Keratinocyte (primary cell): ENCODE measurements around the gene TFCP2L1. TPM values are rescaled to one million over a fixed set of nuclear protein-coding genes. Genes with fewer than 3 reads are reported as not detected.

Experiments
- DNase-seq: peaks from one replicate; pipeline ENCODE4 v3.0.0-alpha.2; 2011; ENCODE audit warnings: low read depth, missing footprints, low spot score
- FAIRE-seq: peaks from 2 replicates; lab custom pipeline; 2011; peaks lifted over from hg19 to GRCh38; lab: Jason Lieb, UNC
- H2AFZ ChIP-seq: 2 replicates; pipeline ENCODE4 v1.6.0; 2012; ENCODE audit warnings: low read length, control low read depth, inconsistent platforms; ENCODE audit not compliant: control insufficient read depth
- H3K27ac ChIP-seq: 2 replicates; pipeline ENCODE4 v1.5.1; 2011; ENCODE audit warnings: low read length; ENCODE audit not compliant: control insufficient read depth, insufficient read depth
- H3K27me3 ChIP-seq: 3 replicates; pipeline ENCODE4 v1.6.0; 2011; ENCODE audit warnings: low read length; ENCODE audit not compliant: control insufficient read depth, insufficient read depth; ENCODE audit errors: extremely low read depth
- H3K36me3 ChIP-seq, 2 experiments: 2 replicates in 1 of 2; 3 replicates in 1 of 2; pipeline ENCODE4 v1.5.1; 2011; ENCODE audit warnings: low read length in 2 of 2, mild to moderate bottlenecking in 1 of 2; ENCODE audit not compliant: control insufficient read depth in 2 of 2, insufficient read depth in 2 of 2; ENCODE audit errors: extremely low read depth in 1 of 2
- H3K4me1 ChIP-seq: 3 replicates; pipeline ENCODE4 v1.5.1; 2011; ENCODE audit warnings: low read length; ENCODE audit not compliant: control insufficient read depth, insufficient read depth; ENCODE audit errors: extremely low read depth
- H3K4me2 ChIP-seq: 3 replicates; pipeline ENCODE4 v1.6.0; 2011; ENCODE audit warnings: low read depth, low read length; ENCODE audit not compliant: control insufficient read depth, insufficient read depth; ENCODE audit errors: extremely low read depth
- H3K4me3 ChIP-seq, 3 experiments: fragments of 200-600 bp in 1 of 3; sonication (generic) in 1 of 3; 2 replicates in 2 of 3; 3 replicates in 1 of 3; pipeline ENCODE4 v1.5.1; 2011 to 2016; ENCODE audit warnings: low read length in 3 of 3, mild to moderate bottlenecking in 3 of 3, control low read depth in 2 of 3, inconsistent platforms in 1 of 3, low read depth in 1 of 3, mixed read lengths in 1 of 3, mixed run types in 1 of 3, moderate library complexity in 1 of 3; ENCODE audit not compliant: control insufficient read depth in 2 of 3, insufficient read depth in 2 of 3; ENCODE audit errors: extremely low read depth in 1 of 3
- H3K79me2 ChIP-seq: 2 replicates; pipeline ENCODE4 v1.6.0; 2012; ENCODE audit warnings: low read length; ENCODE audit not compliant: control insufficient read depth, insufficient read depth
- H3K9ac ChIP-seq: 3 replicates; pipeline ENCODE4 v1.6.0; 2011; ENCODE audit warnings: low read length; ENCODE audit not compliant: control insufficient read depth, insufficient read depth; ENCODE audit errors: extremely low read depth
- H3K9me1 ChIP-seq: 3 replicates; pipeline ENCODE4 v1.6.0; 2011; ENCODE audit warnings: low read length; ENCODE audit not compliant: control insufficient read depth, insufficient read depth; ENCODE audit errors: extremely low read depth
- H3K9me3 ChIP-seq: 2 replicates; pipeline ENCODE4 v1.5.1; 2012; ENCODE audit warnings: low read depth, low read length; ENCODE audit not compliant: control insufficient read depth
- H4K20me1 ChIP-seq: 3 replicates; pipeline ENCODE4 v1.6.0; 2011; ENCODE audit warnings: low read length; ENCODE audit not compliant: control insufficient read depth, insufficient read depth; ENCODE audit errors: extremely low read depth
- EZH2 ChIP-seq: IDR thresholded peaks from one replicate; pipeline ENCODE4 v1.6.1; 2012; ENCODE audit warnings: inconsistent platforms, mild to moderate bottlenecking, low read length, moderate library complexity
- dilution Hi-C: fragments of 300-500 bp; cut with MboI; formaldehyde crosslinking; loops from one replicate; pipeline ENCODE4 v1.7.0; 2020; ENCODE audit warnings: low sequenced_read_pairs; ENCODE audit not compliant: extremely low pct_ligation_motif_present
- polyA plus RNA-seq, 5 experiments: library from polyadenylated mRNA; depleted of rRNA in 3 of 5; stranded (reverse) in 3 of 5; stranded (forward) in 1 of 5; unstranded in 1 of 5; fragments of >200 nt; gene quantifications; 1 replicate in 1 of 5; 2 replicates in 3 of 5; 3 replicates in 1 of 5; pipeline versions ENCODE4 v1.2.1 to v1.2.3, GENCODE V29; 2011 to 2012; ENCODE audit warnings: missing spikeins in 2 of 5, low read depth in 1 of 5, low replicate concordance in 1 of 5
- TF ChIP-seq, protein P1 (sequence below), 3 experiments: IDR thresholded peaks in 1 of 3; conservative IDR thresholded peaks in 1 of 3; optimal IDR thresholded peaks in 1 of 3; 2 replicates in 2 of 3; 3 replicates in 1 of 3; pipeline versions ENCODE3 to v1.5.1; 2011; ENCODE audit warnings: low read length in 3 of 3, mild to moderate bottlenecking in 3 of 3, moderate library complexity in 2 of 3, control low read depth in 1 of 3, inconsistent platforms in 1 of 3; ENCODE audit not compliant: insufficient read depth in 2 of 3; ENCODE audit errors: extremely low read depth in 1 of 3

The TFCP2L1 gene
- polyA plus RNA-seq, 1 donor (not counting 4 experiments of a cell fraction or from before 2014, with no cell fraction given), result 29.4 TPM

DNA sequence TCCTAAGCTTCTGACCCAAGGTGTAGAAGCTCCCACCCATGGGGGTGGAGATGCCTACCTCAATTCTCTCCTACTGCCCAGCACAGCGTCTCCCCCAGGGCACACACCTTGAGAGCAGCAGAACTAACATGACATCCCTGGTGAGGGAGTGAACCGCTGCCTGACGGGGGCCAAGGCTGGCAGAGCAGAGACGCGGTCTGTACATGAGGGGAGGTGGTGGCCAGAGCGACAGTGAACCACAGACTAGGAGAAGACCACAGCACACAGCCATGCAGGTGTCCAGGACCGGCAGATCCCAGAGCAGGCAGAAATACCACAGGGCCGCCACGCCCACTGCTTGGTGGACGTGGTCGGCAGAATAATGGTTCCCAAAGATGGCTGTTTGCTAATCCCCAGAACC is 40.4 kb downstream of the TFCP2L1 start:
- Histone ChIP-seq H3K27me3 (no peaks in the 10 kb centered on the region), H3K4me3 (no peak overlapping the region), H3K9ac (no peak overlapping the region), H2AFZ (no peak overlapping the region), H3K9me3 (no peaks in the 10 kb centered on the region), H3K27ac (no peak overlapping the region), H3K9me1 (no peaks in the 10 kb centered on the region), H3K79me2 (peaks cover under 1% of the 10 kb centered on the region), H4K20me1 (peaks cover under 1% of the 10 kb centered on the region), H3K36me3 (peaks cover 27 to 42% of the 10 kb centered on the region in 2 experiments), H3K4me1 (no peaks in the 10 kb centered on the region), H3K4me2 (no peak overlapping the region)
- FAIRE-seq (no peak), DNase-seq (no peak)
- dilution Hi-C loops, result no loop called here
- TF ChIP-seq EZH2, result no peak
- TF ChIP-seq, protein P1, sequence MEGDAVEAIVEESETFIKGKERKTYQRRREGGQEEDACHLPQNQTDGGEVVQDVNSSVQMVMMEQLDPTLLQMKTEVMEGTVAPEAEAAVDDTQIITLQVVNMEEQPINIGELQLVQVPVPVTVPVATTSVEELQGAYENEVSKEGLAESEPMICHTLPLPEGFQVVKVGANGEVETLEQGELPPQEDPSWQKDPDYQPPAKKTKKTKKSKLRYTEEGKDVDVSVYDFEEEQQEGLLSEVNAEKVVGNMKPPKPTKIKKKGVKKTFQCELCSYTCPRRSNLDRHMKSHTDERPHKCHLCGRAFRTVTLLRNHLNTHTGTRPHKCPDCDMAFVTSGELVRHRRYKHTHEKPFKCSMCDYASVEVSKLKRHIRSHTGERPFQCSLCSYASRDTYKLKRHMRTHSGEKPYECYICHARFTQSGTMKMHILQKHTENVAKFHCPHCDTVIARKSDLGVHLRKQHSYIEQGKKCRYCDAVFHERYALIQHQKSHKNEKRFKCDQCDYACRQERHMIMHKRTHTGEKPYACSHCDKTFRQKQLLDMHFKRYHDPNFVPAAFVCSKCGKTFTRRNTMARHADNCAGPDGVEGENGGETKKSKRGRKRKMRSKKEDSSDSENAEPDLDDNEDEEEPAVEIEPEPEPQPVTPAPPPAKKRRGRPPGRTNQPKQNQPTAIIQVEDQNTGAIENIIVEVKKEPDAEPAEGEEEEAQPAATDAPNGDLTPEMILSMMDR (optimal IDR thresholded peaks at IDR 0.05 in 1 of 3, IDR thresholded peaks at IDR 0.05 in 1 of 3, conservative IDR thresholded peaks at IDR 0.05 in 1 of 3; ENCODE audit: extremely low read depth in 1 of 3, insufficient read depth in 2 of 3, low read length in 3 of 3), result no peak

DNA sequence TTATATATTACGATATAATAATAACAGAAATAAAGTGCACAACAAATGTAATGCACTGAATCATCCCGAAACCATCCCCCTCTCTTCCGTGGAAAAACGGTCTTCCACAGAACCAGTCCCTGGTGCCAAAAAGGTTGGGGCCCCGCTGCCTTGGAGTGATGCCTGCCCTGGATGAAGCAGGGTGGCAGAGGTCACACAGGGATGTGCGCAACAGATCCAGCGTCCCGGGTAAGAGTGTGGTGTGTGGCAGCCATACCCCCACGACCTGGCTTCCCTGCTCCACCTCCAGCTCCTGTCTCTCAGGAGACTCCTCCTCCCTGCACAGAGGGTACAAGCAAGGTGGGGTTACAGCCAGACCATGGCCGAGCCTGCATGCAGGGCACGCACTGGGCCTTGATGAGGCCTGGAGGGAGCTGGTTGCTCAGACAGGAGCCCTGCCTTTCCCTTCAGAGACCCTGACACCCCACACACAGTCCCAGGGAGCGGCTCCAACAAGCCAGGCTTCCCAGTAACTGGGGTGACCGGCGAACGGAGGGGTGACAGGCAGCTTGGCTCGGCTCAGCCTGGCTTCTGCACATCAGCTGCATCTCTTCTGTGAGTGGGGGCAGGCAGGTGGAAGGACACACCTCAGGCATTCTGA is 41.1 kb downstream of the TFCP2L1 start:
- Histone ChIP-seq H3K36me3 (peaks cover 29 to 44% of the 10 kb centered on the region in 2 experiments), H3K79me2 (no peaks in the 10 kb centered on the region), H3K9me1 (no peaks in the 10 kb centered on the region), H3K27ac (no peak overlapping the region), H3K4me1 (no peaks in the 10 kb centered on the region), H3K4me2 (no peak overlapping the region), H3K4me3 (no peak overlapping the region), H3K9ac (no peak overlapping the region), H2AFZ (no peak overlapping the region), H4K20me1 (no peaks in the 10 kb centered on the region), H3K9me3 (no peaks in the 10 kb centered on the region), H3K27me3 (no peaks in the 10 kb centered on the region)
- dilution Hi-C loops, result no loop called here
- FAIRE-seq (no peak), DNase-seq (no peak)
- TF ChIP-seq EZH2, result no peak
- TF ChIP-seq, protein P1 (optimal IDR thresholded peaks at IDR 0.05 in 1 of 3, IDR thresholded peaks at IDR 0.05 in 1 of 3, conservative IDR thresholded peaks at IDR 0.05 in 1 of 3; ENCODE audit: extremely low read depth in 1 of 3, insufficient read depth in 2 of 3, low read length in 3 of 3), result no peak
